Activated CD4-positive, alpha-beta T cell treated with anti-CD3 and anti-CD28 coated beads for 36 hours (primary cell): ENCODE data around the gene CHN1. TPM values are rescaled to one million over a fixed set of nuclear protein-coding genes. Genes with fewer than 3 reads are reported as not detected.

Source experiments
- ATAC-seq: fragments of 200-7000 bp; cut with Tn5 transposase; one replicate; pipeline ENCODE4 v1.10.0; 2021; ENCODE audit warnings: mild to moderate bottlenecking, moderate library complexity
- CTCF ChIA-PET: fragments of 350-600 bp; sonication (Branson Sonifier 250); formaldehyde crosslinking; loops from one replicate; lab custom pipeline; 2021; ENCODE audit warnings: antibody characterized with exemption; lab: Charles Lee
- POLR2A ChIA-PET: fragments of 350-600 bp; sonication (Branson Sonifier 250); formaldehyde crosslinking; loops from one replicate; lab custom pipeline; 2021; ENCODE audit warnings: antibody characterized with exemption, inconsistent platforms; lab: Charles Lee
- DNase-seq: peaks from one replicate; pipeline ENCODE4 v3.0.0-alpha.2; 2020
- H3K27ac Mint-ChIP-seq: one replicate; pipeline ENCODE4 v1.8.0; 2021; ENCODE audit warnings: mixed read lengths
- H3K27me3 Mint-ChIP-seq: one replicate; pipeline ENCODE4 v1.8.0; 2021; ENCODE audit warnings: mixed read lengths
- H3K36me3 Mint-ChIP-seq: one replicate; pipeline ENCODE4 v1.8.0; 2021; ENCODE audit warnings: low read depth, mixed read lengths
- H3K4me1 Mint-ChIP-seq: one replicate; pipeline ENCODE4 v1.8.0; 2021; ENCODE audit warnings: mixed read lengths
- H3K4me3 Mint-ChIP-seq: one replicate; pipeline ENCODE4 v1.8.0; 2021; ENCODE audit warnings: mild to moderate bottlenecking, moderate library complexity, mixed read lengths
- H3K9me3 Mint-ChIP-seq: one replicate; pipeline ENCODE4 v1.8.0; 2021; ENCODE audit warnings: low read depth, mixed read lengths
- intact Hi-C, 2 experiments: fragments of 100-400 bp; cut with DNase I in 1 of 2; cut with micrococcal nuclease in 1 of 2; formaldehyde crosslinking; loops; one replicate each; pipeline versions ENCODE4 v1.14.2 to v1.15.1; 2022 to 2024; cut with DNase I, micrococcal nuclease
- total RNA-seq, 2 experiments: library from RNA; stranded (reverse); gene quantifications; one replicate each; pipeline ENCODE4 v1.2.3, GENCODE V29; 2021

CHN1 gene
- total RNA-seq, 2 experiments from 2014 or later, result 3.8 TPM

DNA sequence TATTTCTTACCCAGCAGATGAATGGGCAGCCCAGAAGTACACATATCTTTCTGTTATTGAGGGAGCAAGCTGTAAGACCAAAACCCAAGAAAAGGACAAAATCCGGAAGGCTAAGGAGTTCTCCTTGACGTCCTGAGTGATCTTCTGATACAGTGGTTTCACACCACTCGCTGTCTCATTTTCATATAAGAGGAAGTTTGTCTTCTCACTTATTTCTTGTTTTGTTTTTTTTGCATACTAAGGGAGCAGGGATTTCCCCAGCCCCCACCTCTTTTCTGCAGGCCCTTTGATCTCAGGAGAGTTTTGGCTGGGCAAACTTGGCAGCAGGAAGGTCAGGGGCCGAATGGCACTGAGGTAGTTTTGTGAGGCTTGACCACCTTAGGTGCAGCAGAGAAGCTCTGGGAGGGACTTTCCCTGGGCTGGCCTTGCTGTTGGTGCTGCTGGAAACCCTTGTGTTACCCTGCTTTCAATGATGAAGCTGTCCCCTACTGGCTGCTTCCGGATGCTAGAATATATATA is 254.2 kb downstream of the CHN1 start:
- POLR2A ChIA-PET, result interaction anchor here (1.0 kb wide), 1 partner anchor 44 kb away, joined by 3 read pairs; no protein-coding TSS in a partner anchor

DNA sequence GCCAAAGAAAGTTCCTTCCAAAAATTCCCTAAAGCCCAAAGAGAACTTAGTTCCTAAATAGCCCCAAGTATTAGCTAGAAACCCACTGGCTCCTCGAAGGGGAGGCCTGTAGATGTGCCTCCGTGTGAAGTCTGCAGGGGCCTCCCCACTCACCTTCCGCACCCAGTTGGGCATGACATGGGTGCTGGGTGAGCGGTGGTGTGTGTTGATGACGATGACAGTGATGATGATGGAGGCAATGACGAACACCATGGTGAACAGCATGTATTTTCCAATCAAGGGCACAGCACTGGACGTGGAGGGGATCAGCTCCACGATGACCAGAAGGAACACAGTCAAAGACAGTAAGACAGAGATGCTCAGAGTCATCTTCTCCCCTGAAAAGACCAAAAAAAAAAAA is 255.4 kb downstream of the CHN1 start:
- POLR2A ChIA-PET, result interaction anchor here (1.2 kb wide), 1 partner anchor 86 kb away, joined by 3 read pairs; no protein-coding TSS in a partner anchor

More for the DNA sequence above, 254.2 kb downstream of the CHN1 start:
- Mint-ChIP-seq H3K4me3 (peak overlapping the region; percentile 13), H3K4me1 (peaks cover 39% of the 10 kb centered on the region), H3K9me3 (no peaks in the 10 kb centered on the region), H3K27ac (peak overlapping the region; percentile 15), H3K36me3 (no peaks in the 10 kb centered on the region), H3K27me3 (peaks cover 2% of the 10 kb centered on the region)
- intact Hi-C loops, result loop anchor here (2.0 to 10.0 kb wide), 5 partner anchors 86 to 418 kb away; partner anchors contain the start of gene ATF2 (in 2 of the 2)
- CTCF ChIA-PET, result interaction anchor here (0.5 to 2.4 kb wide), 4 partner anchors 28 to 254 kb away, joined by 3 to 11 read pairs (median 4); partner anchors contain the start of gene CHN1
- DNase-seq (peak; percentile 66), ATAC-seq (peak; percentile 42)

DNA sequence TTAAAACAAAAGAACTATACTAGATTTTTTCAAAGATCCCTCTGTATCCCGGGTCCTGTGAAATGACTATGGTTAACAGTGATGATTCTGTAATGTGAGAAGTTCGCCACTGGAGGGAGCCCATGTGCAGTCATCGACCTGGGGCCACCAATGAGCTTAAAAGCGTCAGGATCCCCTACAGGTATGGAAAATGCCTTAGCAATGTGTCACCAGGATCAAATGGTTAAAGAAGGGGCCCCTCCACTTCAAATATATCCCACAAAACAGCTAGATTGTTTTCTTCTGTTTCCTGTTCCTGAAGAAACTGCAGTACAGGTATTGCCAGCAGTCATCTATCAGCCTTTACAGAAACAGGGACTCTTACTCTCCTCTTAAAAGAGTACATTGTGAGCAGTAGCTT is 256.2 kb downstream of the CHN1 start:
- H3K4me1 Mint-ChIP-seq, result peaks cover 39% of the 10 kb centered on the region
- peaks cover 2% of the 10 kb centered on the region for H3K27me3 Mint-ChIP-seq
- CTCF ChIA-PET, result interaction anchor here (0.6 to 3.0 kb wide), 61 partner anchors 9 to 1347 kb away, joined by 3 to 35 read pairs (median 5); partner anchors contain the start of genes CHN1, CHRNA1 and WIPF1
- ATAC-seq (peak; percentile 33), DNase-seq (peak; percentile 85)
- no peaks in the 10 kb centered on the region for H3K9me3 Mint-ChIP-seq
- no peaks in the 10 kb centered on the region for H3K36me3 Mint-ChIP-seq
- H3K4me3 Mint-ChIP-seq, result no peak overlapping the region
- H3K27ac Mint-ChIP-seq, result no peak overlapping the region
- intact Hi-C loops, result loop anchor here (1.0 to 2.0 kb wide), 5 partner anchors 49 to 256 kb away; partner anchors contain the start of gene CHN1 (in 1 of the 2)
- POLR2A ChIA-PET, result interaction anchor here (0.6 to 1.2 kb wide), 4 partner anchors 22 to 241 kb away, joined by 3 to 4 read pairs (median 3); no protein-coding TSS in a partner anchor

More for the DNA sequence above, 255.4 kb downstream of the CHN1 start:
- CTCF ChIA-PET, result interaction anchor here (0.7 to 3.0 kb wide), 43 partner anchors 9 to 1347 kb away, joined by 3 to 35 read pairs (median 5); partner anchors contain the start of genes CHN1, CHRNA1 and WIPF1
- intact Hi-C loops, result loop anchor here (1.0 to 10.0 kb wide), 10 partner anchors 49 to 419 kb away; partner anchors contain the start of genes ATF2 (in 2 of the 2) and CHN1 (in 1 of the 2)
- Mint-ChIP-seq H3K36me3 (no peaks in the 10 kb centered on the region), H3K4me1 (peaks cover 39% of the 10 kb centered on the region), H3K27me3 (peaks cover 2% of the 10 kb centered on the region), H3K9me3 (no peaks in the 10 kb centered on the region), H3K27ac (no peak overlapping the region), H3K4me3 (no peak overlapping the region)
- no peak for ATAC-seq
- peak; percentile 24 for DNase-seq

Other genes with a start within 250 kb of the CHN1 start
- not detected for gene CHRNA1, start 240.9 kb downstream of the CHN1 start, total RNA-seq
- 10 to 100 TPM; 52.2 to 67.5 TPM for gene ATF2, start 162.8 kb upstream of the CHN1 start, total RNA-seq
- gene ATP5MC3, start 176.3 kb upstream of the CHN1 start, total RNA-seq, result 100 to 1,000 TPM; 244 to 386 TPM